Measurements from ENCODE around the gene SCYL2.
"Not testable (repeated sequence)": the region's sequence is repeated elsewhere in the genome, so short reads cannot be mapped to it uniquely, and the experiment has no call there.

Gene SCYL2, protein sequence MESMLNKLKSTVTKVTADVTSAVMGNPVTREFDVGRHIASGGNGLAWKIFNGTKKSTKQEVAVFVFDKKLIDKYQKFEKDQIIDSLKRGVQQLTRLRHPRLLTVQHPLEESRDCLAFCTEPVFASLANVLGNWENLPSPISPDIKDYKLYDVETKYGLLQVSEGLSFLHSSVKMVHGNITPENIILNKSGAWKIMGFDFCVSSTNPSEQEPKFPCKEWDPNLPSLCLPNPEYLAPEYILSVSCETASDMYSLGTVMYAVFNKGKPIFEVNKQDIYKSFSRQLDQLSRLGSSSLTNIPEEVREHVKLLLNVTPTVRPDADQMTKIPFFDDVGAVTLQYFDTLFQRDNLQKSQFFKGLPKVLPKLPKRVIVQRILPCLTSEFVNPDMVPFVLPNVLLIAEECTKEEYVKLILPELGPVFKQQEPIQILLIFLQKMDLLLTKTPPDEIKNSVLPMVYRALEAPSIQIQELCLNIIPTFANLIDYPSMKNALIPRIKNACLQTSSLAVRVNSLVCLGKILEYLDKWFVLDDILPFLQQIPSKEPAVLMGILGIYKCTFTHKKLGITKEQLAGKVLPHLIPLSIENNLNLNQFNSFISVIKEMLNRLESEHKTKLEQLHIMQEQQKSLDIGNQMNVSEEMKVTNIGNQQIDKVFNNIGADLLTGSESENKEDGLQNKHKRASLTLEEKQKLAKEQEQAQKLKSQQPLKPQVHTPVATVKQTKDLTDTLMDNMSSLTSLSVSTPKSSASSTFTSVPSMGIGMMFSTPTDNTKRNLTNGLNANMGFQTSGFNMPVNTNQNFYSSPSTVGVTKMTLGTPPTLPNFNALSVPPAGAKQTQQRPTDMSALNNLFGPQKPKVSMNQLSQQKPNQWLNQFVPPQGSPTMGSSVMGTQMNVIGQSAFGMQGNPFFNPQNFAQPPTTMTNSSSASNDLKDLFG

DNA sequence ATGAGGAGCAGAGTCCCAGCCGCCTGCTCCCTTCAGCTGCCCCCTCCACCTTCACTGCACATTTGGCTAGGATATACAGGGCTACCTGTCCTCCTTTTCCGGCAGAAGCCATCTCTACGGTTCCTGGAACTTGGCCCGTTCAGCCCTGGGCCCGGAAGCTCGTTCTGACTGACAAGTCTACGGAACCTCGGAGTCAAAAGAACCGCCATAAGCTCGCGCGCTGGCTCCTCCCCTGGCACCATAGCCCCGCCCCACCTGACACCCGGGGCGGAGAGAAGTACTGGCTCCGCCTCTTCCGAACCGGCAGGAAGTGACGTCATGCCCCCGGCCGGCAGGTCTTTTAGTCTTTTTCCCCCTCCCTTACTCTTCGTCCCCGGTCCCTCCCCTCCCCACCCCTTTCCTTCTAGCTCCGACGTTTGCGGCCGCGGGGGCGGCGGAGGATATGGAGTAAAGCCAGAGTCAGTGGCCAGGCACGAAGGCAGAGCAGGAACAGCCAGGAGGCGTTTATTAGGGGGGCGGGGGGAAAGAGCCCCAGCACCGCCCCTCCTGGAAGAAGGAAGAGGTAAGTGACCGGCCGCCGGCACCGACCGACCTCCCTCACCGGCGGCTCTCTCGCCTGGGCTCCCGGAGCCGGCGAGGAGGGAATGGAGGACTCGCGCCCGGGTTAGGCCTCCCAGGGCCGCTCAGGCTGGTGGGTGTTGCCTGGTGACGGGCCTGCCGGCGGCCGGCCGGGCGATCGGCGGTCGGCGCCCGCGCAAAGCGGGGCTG, at the start of gene SCYL2, which contains the start of gene DEPDC4:
TSS of gene SCYL2 (plus strand) at position 343 of the 768 bp plus-strand sequence. CDS start 15,794 bp downstream, outside the sequence.
TSS of gene DEPDC4 (minus strand) at position 245 of the 768 bp plus-strand sequence. CDS start at position 242, 3 bp downstream.
- no peaks in the 10 kb centered on the region for H3K27me3 Mint-ChIP-seq
- ATAC-seq (replicated peaks; ENCODE audit: extremely low read depth, poor library complexity, severe bottlenecking) (peak; percentile 87), DNase-seq (ENCODE audit: low spot score in 2 of 2) (peak; percentile 89 to 96)
- peak within 1 kb of the TSS; percentile 97 for H3K4me3 Mint-ChIP-seq
- H3K9me3 Mint-ChIP-seq, result no peaks in the 10 kb centered on the region
- H3K4me1 Mint-ChIP-seq, result peaks cover 29% of the 10 kb centered on the region
- peaks cover 7% of the 10 kb centered on the region for H3K36me3 Mint-ChIP-seq (ENCODE audit: insufficient read depth)
- H3K27ac Mint-ChIP-seq (ENCODE audit: low read depth), result peak within 1 kb of the TSS; percentile 98

DNA sequence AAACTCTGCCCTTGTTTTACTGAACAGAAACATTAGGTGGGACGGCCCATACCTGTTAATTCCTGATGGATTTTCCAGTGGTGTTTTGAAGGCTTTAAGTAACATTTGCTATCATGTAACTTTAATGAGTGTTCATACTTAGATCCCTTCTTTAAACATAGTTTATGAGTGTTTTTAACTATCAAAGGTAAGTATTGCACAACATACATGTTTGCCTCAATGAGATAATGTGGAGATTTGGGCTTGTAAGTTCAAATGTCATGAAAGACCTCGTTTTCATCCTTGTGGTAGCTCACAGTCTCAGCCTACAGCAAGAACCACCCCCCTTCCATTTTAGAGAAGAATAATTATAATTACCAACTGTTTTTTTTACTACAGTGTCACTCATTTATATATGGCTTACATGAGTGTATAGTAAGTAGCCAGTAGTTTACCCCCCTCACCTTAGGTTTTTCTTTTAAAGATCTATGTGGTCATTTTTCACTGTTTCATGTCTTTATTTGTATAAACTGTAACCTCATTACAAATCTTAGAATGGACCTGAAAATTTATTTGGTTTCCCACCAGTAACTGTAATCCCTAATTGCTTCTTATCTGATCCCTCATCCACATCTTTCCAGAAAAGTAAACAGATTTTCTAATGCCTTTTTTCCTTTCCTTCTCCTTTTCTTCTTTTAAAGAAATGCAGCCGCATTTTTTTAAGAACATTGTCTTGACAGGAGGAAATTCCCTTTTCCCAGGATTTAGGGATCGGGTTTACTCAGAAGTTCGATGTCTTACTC, 47.5 kb upstream of the SCYL2 start:
- Mint-ChIP-seq H3K36me3 (ENCODE audit: insufficient read depth) (peaks cover 60% of the 10 kb centered on the region), H3K9me3 (no peaks in the 10 kb centered on the region), H3K27ac (ENCODE audit: low read depth) (no peak overlapping the region), H3K4me1 (no peaks in the 10 kb centered on the region), H3K27me3 (no peaks in the 10 kb centered on the region), H3K4me3 (no peak overlapping the region)
- DNase-seq (ENCODE audit: low spot score in 2 of 2), result no peak
- no peak for ATAC-seq (replicated peaks; ENCODE audit: extremely low read depth, poor library complexity, severe bottlenecking)

DNA sequence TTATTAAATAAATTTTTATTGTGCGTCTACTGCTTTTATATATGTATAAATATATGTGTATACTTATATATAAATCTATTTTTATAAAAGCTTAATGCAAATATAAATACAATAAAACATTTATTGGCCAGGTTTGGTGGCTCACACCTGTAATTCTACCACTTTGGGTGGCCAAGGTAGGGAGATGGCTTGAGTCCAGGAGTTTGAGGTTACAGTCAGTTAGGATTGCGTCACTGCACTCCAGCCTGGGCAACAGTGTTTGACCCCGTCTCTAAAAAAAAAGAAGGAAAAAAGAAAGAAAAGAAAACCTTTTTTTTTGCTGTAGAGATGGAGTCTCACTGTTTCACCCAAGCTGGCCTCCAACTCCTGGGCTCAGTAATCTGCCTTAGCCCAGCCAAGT, 45.5 kb upstream of the SCYL2 start:
- peaks cover 58% of the 10 kb centered on the region for H3K36me3 Mint-ChIP-seq (ENCODE audit: insufficient read depth)
- DNase-seq (ENCODE audit: low spot score in 2 of 2) (no peak), ATAC-seq (replicated peaks; ENCODE audit: extremely low read depth, poor library complexity, severe bottlenecking) (no peak)
- H3K4me3 Mint-ChIP-seq, result no peak overlapping the region
- no peak overlapping the region for H3K27ac Mint-ChIP-seq (ENCODE audit: low read depth)
- H3K9me3 Mint-ChIP-seq, result no peaks in the 10 kb centered on the region
- no peaks in the 10 kb centered on the region for H3K27me3 Mint-ChIP-seq
- H3K4me1 Mint-ChIP-seq, result no peaks in the 10 kb centered on the region

DNA sequence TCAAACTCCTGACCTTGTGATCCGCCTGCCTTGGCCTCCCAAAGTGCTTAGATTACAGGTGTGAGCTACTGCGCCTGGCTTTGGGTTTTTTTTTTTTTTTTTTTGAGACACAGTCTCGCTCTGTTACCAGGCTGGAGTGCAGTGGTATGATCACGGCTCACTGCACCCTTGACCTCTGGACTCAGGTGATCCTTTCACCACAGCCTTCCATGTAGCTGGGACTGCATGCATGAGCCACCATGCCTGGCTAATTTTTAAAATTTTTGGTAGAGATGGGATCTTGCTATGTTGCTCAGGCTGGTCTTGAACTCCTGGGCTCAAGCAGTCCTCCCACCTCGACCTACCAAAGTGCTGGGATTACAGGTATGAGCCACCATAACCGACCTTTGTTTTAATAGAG, 44.8 kb upstream of the SCYL2 start:
- ATAC-seq (replicated peaks; ENCODE audit: extremely low read depth, poor library complexity, severe bottlenecking); H3K4me3 Mint-ChIP-seq; H3K4me1 Mint-ChIP-seq; H3K27ac Mint-ChIP-seq (ENCODE audit: low read depth); H3K27me3 Mint-ChIP-seq; H3K9me3 Mint-ChIP-seq; DNase-seq (ENCODE audit: low spot score in 2 of 2): not testable (repeated sequence)
- peaks cover 55% of the 10 kb centered on the region for H3K36me3 Mint-ChIP-seq (ENCODE audit: insufficient read depth)

DNA sequence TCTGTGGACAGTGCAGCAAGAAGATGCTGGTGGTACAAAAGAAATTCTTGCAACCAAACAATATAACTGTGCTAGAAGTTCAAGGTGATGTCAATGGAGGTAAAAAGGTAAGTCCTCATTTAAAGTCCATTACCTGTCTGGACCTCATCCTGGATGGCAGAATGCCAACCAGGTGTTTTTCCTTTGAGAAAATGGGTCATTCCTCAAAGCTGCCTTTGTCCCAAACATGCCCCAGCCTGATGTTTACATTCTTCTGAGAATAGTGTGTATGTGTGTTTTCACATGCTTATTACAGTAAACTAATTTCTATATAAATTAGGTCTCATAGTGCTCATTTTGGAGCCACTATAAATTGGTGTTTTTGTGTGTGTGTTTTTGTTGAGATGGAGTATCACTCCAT, 41.5 kb upstream of the SCYL2 start:
- H3K36me3 Mint-ChIP-seq (ENCODE audit: insufficient read depth), result peaks cover 37% of the 10 kb centered on the region
- H3K27me3 Mint-ChIP-seq, result no peaks in the 10 kb centered on the region
- ATAC-seq (replicated peaks; ENCODE audit: extremely low read depth, poor library complexity, severe bottlenecking) (no peak), DNase-seq (ENCODE audit: low spot score in 2 of 2) (no peak)
- H3K27ac Mint-ChIP-seq (ENCODE audit: low read depth), result no peak overlapping the region
- H3K4me1 Mint-ChIP-seq, result no peaks in the 10 kb centered on the region
- no peaks in the 10 kb centered on the region for H3K9me3 Mint-ChIP-seq
- H3K4me3 Mint-ChIP-seq, result no peak overlapping the region

DNA sequence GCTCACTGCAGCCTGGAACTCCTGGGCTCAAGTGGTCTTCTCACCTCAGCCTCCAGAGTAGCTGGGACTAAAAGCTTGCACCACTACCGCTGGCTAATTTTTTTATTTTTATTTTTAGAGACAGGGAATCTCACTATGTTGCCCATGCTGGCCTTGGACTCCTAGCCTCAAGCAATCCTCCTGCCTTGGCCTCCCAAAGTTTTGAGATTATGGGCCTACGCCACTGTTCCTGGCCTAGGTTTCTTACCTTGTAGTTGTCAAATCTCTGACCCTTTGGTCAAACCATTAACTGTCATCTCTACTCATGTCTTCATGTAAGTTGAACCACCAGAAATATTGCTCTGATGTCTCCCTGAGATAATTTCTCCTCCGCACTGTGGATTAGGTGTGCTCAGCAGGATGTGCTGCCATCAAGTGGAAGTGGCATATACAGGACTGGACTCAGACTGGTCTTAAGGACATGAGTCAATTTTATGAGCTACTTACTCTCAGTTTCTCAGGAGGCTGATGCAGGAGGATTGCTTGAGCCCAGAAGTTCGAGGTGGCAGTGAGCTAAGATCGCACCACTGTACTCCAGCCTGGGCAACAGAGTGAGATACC, 37.8 kb upstream of the SCYL2 start:
- H3K4me1 Mint-ChIP-seq, result no peaks in the 10 kb centered on the region
- no peak overlapping the region for H3K4me3 Mint-ChIP-seq
- no peak for ATAC-seq (replicated peaks; ENCODE audit: extremely low read depth, poor library complexity, severe bottlenecking)
- H3K9me3 Mint-ChIP-seq, result no peaks in the 10 kb centered on the region
- H3K27ac Mint-ChIP-seq (ENCODE audit: low read depth), result no peak overlapping the region
- H3K36me3 Mint-ChIP-seq (ENCODE audit: insufficient read depth), result peaks cover 11% of the 10 kb centered on the region
- no peak for DNase-seq (ENCODE audit: low spot score in 2 of 2)
- no peaks in the 10 kb centered on the region for H3K27me3 Mint-ChIP-seq

DNA sequence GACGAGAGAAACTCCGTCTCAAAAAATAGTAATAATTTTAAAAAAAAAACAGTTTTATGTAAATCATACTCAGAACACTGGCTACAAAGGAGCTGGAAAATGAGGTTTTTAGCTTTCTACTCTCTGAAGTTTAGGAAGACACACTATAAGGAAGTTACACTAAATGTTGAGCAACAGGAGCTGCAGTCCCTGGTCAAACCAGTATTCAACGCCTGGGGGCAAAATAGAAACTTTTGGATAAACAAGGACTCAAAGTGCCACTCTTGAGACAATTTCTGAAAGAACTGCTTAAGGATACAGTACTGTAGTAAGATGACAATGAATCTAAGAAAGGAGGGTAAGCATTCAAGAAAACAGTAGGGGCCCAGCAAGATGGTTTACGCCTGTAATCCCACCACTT, 37.1 kb upstream of the SCYL2 start:
- H3K9me3 Mint-ChIP-seq, result no peaks in the 10 kb centered on the region
- H3K27me3 Mint-ChIP-seq, result no peaks in the 10 kb centered on the region
- ATAC-seq (replicated peaks; ENCODE audit: extremely low read depth, poor library complexity, severe bottlenecking), result no peak

DNA sequence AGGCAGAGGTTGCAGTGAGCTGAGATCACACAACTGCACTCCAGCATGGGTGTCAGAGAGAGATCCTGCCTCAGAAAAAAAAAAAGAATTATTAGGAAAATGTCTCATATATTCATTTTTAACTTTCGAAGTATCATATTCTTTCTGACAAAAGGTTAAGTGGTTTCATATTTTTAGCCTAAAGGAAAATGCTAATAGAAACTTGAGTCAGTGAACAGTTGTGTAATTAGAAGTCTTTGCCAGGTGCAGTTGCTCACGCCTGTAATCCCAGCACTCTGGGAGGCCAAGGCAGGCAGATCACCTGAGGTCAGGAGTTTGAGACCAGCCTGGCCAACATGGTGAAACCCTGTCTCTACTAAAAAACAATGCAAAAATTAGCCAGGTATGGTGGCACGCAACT, 35.1 kb upstream of the SCYL2 start:
- not testable (repeated sequence) for H3K9me3 Mint-ChIP-seq; H3K27ac Mint-ChIP-seq (ENCODE audit: low read depth); H3K4me1 Mint-ChIP-seq; H3K27me3 Mint-ChIP-seq; H3K4me3 Mint-ChIP-seq; H3K36me3 Mint-ChIP-seq (ENCODE audit: insufficient read depth); ATAC-seq (replicated peaks; ENCODE audit: extremely low read depth, poor library complexity, severe bottlenecking); DNase-seq (ENCODE audit: low spot score in 2 of 2)

More for the DNA sequence above, 37.1 kb upstream of the SCYL2 start:
- Mint-ChIP-seq H3K27ac (ENCODE audit: low read depth) (no peak overlapping the region), H3K4me3 (no peak overlapping the region), H3K36me3 (ENCODE audit: insufficient read depth) (peaks cover 5% of the 10 kb centered on the region), H3K4me1 (no peaks in the 10 kb centered on the region)
- no peak for DNase-seq (ENCODE audit: low spot score in 2 of 2)

DNA sequence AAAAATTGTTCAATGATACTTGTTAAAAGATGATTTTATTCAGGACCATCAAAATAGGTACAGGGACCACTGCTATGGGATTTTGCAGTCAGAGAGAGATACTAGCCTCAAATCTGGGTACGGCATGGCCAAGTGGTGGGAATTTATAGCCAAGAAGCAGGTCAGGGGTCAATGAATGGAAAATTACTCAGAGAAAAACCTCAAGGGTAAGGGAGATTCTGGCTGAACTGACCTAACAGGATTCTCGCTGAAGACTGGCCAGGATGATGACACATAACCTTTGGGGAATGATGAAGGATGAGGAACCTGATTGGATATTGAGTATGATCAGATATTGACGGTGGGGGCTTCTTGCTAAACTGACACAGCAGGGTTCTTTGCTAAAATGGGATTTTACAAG, 32.8 kb upstream of the SCYL2 start:
- Mint-ChIP-seq H3K9me3 (no peaks in the 10 kb centered on the region), H3K27me3 (no peaks in the 10 kb centered on the region), H3K27ac (ENCODE audit: low read depth) (no peak overlapping the region), H3K4me3 (no peak overlapping the region), H3K36me3 (ENCODE audit: insufficient read depth) (no peaks in the 10 kb centered on the region), H3K4me1 (no peaks in the 10 kb centered on the region)
- ATAC-seq (replicated peaks; ENCODE audit: extremely low read depth, poor library complexity, severe bottlenecking), result no peak
- DNase-seq (ENCODE audit: low spot score in 2 of 2), result no peak

DNA sequence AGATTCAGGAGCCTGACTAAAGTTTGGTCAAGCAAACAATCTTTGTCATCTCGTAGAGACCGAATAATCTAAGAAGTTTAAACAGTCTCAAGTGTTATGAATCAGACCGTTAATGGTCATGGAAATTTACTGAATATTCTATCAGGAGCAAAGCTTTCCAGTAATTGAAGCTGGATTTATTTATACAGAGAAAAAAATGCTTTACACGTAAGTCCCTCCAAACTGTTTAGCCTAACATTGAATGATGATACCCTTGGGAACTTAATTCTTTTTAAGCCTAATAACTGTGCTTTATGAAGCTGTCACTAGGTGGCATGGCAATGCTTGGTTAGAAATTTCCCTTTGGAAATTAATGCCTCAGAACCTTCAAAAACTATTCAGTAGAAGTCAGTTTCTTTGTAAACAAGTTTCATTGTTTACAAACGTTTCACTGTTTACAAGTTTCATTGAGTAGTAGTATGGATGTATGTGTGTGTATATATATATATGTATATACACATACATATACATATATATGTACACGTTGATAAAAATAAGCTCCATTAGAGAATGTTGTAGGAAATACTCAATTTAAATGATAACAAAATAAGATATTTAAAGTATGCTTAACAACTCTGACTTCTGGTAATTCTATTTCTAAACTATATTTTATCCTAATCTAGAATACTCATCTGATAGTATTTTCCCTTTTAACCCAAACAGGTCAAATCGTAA, 32.2 kb upstream of the SCYL2 start:
- H3K27me3 Mint-ChIP-seq, result no peaks in the 10 kb centered on the region
- no peaks in the 10 kb centered on the region for H3K4me1 Mint-ChIP-seq
- DNase-seq (ENCODE audit: low spot score in 2 of 2) (no peak), ATAC-seq (replicated peaks; ENCODE audit: extremely low read depth, poor library complexity, severe bottlenecking) (no peak)
- no peak overlapping the region for H3K27ac Mint-ChIP-seq (ENCODE audit: low read depth)
- H3K36me3 Mint-ChIP-seq (ENCODE audit: insufficient read depth), result no peaks in the 10 kb centered on the region
- no peaks in the 10 kb centered on the region for H3K9me3 Mint-ChIP-seq
- H3K4me3 Mint-ChIP-seq, result no peak overlapping the region

DNA sequence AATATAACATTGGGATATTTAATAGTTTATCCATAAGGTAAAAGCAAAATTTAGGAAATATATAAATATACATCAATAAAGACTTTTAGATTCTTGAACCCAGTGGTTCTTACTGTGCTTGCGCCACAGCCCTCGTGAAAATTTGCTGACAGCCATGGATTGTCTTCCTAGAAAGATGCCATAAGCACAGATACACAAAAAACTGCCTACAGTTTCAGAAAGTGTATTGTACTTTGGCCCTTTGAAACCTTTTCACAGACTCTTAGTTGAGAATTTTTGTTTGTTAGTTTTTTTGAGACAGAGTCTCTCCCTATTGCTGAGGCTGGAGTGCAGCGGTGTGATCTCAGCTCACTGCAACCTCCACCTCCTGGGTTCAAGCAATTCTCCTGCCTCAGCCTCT, 28.2 kb upstream of the SCYL2 start:
- DNase-seq (ENCODE audit: low spot score in 2 of 2) (no peak), ATAC-seq (replicated peaks; ENCODE audit: extremely low read depth, poor library complexity, severe bottlenecking) (no peak)
- no peaks in the 10 kb centered on the region for H3K36me3 Mint-ChIP-seq (ENCODE audit: insufficient read depth)
- H3K27ac Mint-ChIP-seq (ENCODE audit: low read depth), result no peak overlapping the region
- H3K4me1 Mint-ChIP-seq, result no peaks in the 10 kb centered on the region
- no peaks in the 10 kb centered on the region for H3K9me3 Mint-ChIP-seq
- H3K4me3 Mint-ChIP-seq, result no peak overlapping the region
- H3K27me3 Mint-ChIP-seq, result no peaks in the 10 kb centered on the region
